ENCODE results near the gene CAMK2A. TPM values are rescaled to one million over a fixed set of nuclear protein-coding genes. Genes with fewer than 3 reads are reported as not detected.

Gene CAMK2A
- total and polyA plus RNA-seq, 4 donors = under 0.01 TPM; not detected in 3

- DNase-seq (ENCODE audit: low spot score) = no peak
- H3K27me3 ChIP-seq (ENCODE audit: control insufficient read depth in 4 of 4, insufficient read depth in 4 of 4, low read length in 3 of 4) = no peaks in the 10 kb centered on the region
- no peaks in the 10 kb centered on the region for H3K4me1 ChIP-seq (ENCODE audit: control insufficient read depth in 4 of 4, insufficient read depth in 4 of 4, low read length in 3 of 4)
- H3K27ac ChIP-seq (ENCODE audit: low read depth in 1 of 2, low read length in 2 of 2) = no peak overlapping the region
- WGBS = 86% methylated on average over 6 of the region's 6 CpGs
- H3K9ac ChIP-seq (ENCODE audit: low read depth in 1 of 2, low read length in 2 of 2) = no peak overlapping the region
- TF ChIP-seq YY1 (IDR thresholded peaks at IDR 0.05) (no peak), CTCF (IDR thresholded peaks at IDR 0.05; ENCODE audit: low read depth, low read length, missing input control) (no peak), EGR1 (IDR thresholded peaks at IDR 0.05; ENCODE audit: low read depth in 2 of 2) (no peak), FOXA2 (IDR thresholded peaks at IDR 0.05) (no peak), SP1 (IDR thresholded peaks at IDR 0.05) (no peak), TAF1 (conservative IDR thresholded peaks at IDR 0.05) (no peak), FOXA1 (IDR thresholded peaks at IDR 0.05) (no peak), HNF4G (IDR thresholded peaks at IDR 0.05) (no peak), RXRA (IDR thresholded peaks at IDR 0.05) (no peak), GABPA (IDR thresholded peaks at IDR 0.05 in 1 of 2, conservative IDR thresholded peaks at IDR 0.05 in 1 of 2) (no peak), RAD21 (IDR thresholded peaks at IDR 0.05) (no peak)
- TF ChIP-seq, protein P1, sequence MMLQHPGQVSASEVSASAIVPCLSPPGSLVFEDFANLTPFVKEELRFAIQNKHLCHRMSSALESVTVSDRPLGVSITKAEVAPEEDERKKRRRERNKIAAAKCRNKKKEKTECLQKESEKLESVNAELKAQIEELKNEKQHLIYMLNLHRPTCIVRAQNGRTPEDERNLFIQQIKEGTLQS (IDR thresholded peaks at IDR 0.05) = no peak
- TF ChIP-seq, protein P2, sequence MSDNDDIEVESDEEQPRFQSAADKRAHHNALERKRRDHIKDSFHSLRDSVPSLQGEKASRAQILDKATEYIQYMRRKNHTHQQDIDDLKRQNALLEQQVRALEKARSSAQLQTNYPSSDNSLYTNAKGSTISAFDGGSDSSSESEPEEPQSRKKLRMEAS (IDR thresholded peaks at IDR 0.05) = no peak
- no peaks in the 10 kb centered on the region for H3K36me3 ChIP-seq (ENCODE audit: control insufficient read depth in 4 of 4, insufficient read depth in 3 of 4, low read depth in 1 of 4, low read length in 3 of 4)
- no peak overlapping the region for H3K4me3 ChIP-seq (ENCODE audit: low read depth in 1 of 3, low read length in 3 of 3)
- H3K9me3 ChIP-seq (ENCODE audit: control insufficient read depth in 4 of 4, low read length in 3 of 4) = no peaks in the 10 kb centered on the region
Measured at GRCh38 chr5:150278916-150279315, 10.7 kb downstream of the CAMK2A start.

GRCh38 chr5:150278046-150278730, 11.4 kb downstream of the CAMK2A start:
- Histone ChIP-seq H3K4me1 (ENCODE audit: control insufficient read depth in 4 of 4, insufficient read depth in 4 of 4, low read length in 3 of 4) (no peaks in the 10 kb centered on the region), H3K9ac (ENCODE audit: low read depth in 1 of 2, low read length in 2 of 2) (no peak overlapping the region), H3K4me3 (ENCODE audit: low read depth in 1 of 3, low read length in 3 of 3) (no peak overlapping the region), H3K27ac (ENCODE audit: low read depth in 1 of 2, low read length in 2 of 2) (no peak overlapping the region), H3K9me3 (ENCODE audit: control insufficient read depth in 4 of 4, low read length in 3 of 4) (no peaks in the 10 kb centered on the region), H3K36me3 (ENCODE audit: control insufficient read depth in 4 of 4, insufficient read depth in 3 of 4, low read depth in 1 of 4, low read length in 3 of 4) (no peaks in the 10 kb centered on the region), H3K27me3 (ENCODE audit: control insufficient read depth in 4 of 4, insufficient read depth in 4 of 4, low read length in 3 of 4) (no peaks in the 10 kb centered on the region)
- 78% methylated on average over 7 of the region's 7 CpGs for WGBS
- TF ChIP-seq, protein P3, sequence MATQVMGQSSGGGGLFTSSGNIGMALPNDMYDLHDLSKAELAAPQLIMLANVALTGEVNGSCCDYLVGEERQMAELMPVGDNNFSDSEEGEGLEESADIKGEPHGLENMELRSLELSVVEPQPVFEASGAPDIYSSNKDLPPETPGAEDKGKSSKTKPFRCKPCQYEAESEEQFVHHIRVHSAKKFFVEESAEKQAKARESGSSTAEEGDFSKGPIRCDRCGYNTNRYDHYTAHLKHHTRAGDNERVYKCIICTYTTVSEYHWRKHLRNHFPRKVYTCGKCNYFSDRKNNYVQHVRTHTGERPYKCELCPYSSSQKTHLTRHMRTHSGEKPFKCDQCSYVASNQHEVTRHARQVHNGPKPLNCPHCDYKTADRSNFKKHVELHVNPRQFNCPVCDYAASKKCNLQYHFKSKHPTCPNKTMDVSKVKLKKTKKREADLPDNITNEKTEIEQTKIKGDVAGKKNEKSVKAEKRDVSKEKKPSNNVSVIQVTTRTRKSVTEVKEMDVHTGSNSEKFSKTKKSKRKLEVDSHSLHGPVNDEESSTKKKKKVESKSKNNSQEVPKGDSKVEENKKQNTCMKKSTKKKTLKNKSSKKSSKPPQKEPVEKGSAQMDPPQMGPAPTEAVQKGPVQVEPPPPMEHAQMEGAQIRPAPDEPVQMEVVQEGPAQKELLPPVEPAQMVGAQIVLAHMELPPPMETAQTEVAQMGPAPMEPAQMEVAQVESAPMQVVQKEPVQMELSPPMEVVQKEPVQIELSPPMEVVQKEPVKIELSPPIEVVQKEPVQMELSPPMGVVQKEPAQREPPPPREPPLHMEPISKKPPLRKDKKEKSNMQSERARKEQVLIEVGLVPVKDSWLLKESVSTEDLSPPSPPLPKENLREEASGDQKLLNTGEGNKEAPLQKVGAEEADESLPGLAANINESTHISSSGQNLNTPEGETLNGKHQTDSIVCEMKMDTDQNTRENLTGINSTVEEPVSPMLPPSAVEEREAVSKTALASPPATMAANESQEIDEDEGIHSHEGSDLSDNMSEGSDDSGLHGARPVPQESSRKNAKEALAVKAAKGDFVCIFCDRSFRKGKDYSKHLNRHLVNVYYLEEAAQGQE (IDR thresholded peaks at IDR 0.05) = no peak
- no peak for TF ChIP-seq RXRA (IDR thresholded peaks at IDR 0.05)
- no peak for TF ChIP-seq YY1 (IDR thresholded peaks at IDR 0.05)
- TF ChIP-seq NR2F2 (IDR thresholded peaks at IDR 0.05) = no peak
- TF ChIP-seq RAD21 (IDR thresholded peaks at IDR 0.05) = no peak
- no peak for TF ChIP-seq GABPA (IDR thresholded peaks at IDR 0.05 in 1 of 2, conservative IDR thresholded peaks at IDR 0.05 in 1 of 2)
- no peak for TF ChIP-seq ZBTB33 (IDR thresholded peaks at IDR 0.05)
- TF ChIP-seq TAF1 (conservative IDR thresholded peaks at IDR 0.05) = no peak
- TF ChIP-seq HNF4A (conservative IDR thresholded peaks at IDR 0.05) = no peak
- TF ChIP-seq FOXA2 (IDR thresholded peaks at IDR 0.05) = no peak
- no peak for TF ChIP-seq CTCF (IDR thresholded peaks at IDR 0.05; ENCODE audit: low read depth, low read length, missing input control)
- TF ChIP-seq, protein P1 (IDR thresholded peaks at IDR 0.05) = no peak
- DNase-seq (ENCODE audit: low spot score) = no peak
